C4-2B (cell line): ENCODE results near the gene NPAT.

Experiments
- ZFX ChIP-seq: fragments of 450-650 bp; IDR thresholded peaks from 2 replicates; pipeline ENCODE4 v1.6.1; 2017
- TF ChIP-seq, protein P1 (sequence below): fragments of 450-650 bp; conservative IDR thresholded peaks from 2 replicates; pipeline ENCODE4 v1.5.1; 2017; ENCODE audit warnings: mild to moderate bottlenecking

DNA sequence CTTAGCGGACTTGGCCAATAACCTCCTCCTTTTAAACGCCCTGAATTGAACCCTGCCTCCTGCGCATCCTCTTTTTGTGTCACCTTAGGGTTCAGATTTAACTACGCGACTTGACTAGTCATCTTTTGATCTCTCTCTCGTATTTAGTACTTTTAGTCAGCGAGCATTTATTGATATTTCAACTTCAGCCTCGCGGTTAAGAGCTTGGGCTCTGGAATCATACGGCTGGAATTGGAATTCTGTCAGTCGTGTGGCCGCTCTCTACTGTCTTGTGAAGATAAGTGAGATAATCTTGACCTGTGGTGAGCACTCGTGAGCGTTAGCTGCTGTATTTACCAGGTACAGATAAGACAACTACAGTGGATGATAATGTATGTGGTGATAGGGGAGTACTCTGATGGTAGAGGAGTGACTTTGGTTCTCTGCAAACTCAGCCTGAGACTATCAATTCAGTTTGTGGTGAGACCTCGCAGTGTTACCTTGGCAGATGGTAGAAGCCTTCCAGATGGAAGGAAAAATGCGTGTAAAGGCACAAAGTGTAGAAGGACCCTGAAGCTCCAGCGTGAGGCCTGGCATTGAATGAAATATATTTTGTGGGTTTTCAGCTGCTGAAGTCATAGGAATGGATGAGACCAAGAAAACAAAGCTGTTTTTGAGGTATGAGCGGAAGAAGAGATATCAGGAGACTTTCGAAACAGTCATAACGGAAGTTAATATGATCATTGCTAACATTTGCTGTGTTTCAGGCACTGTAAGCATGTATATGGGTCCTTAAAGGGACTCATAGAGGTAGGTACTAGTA is 1.1 kb upstream of the NPAT start:
- TF ChIP-seq ZFX: no peak; the same call in 1 of the 2 replicates
- TF ChIP-seq, protein P1, sequence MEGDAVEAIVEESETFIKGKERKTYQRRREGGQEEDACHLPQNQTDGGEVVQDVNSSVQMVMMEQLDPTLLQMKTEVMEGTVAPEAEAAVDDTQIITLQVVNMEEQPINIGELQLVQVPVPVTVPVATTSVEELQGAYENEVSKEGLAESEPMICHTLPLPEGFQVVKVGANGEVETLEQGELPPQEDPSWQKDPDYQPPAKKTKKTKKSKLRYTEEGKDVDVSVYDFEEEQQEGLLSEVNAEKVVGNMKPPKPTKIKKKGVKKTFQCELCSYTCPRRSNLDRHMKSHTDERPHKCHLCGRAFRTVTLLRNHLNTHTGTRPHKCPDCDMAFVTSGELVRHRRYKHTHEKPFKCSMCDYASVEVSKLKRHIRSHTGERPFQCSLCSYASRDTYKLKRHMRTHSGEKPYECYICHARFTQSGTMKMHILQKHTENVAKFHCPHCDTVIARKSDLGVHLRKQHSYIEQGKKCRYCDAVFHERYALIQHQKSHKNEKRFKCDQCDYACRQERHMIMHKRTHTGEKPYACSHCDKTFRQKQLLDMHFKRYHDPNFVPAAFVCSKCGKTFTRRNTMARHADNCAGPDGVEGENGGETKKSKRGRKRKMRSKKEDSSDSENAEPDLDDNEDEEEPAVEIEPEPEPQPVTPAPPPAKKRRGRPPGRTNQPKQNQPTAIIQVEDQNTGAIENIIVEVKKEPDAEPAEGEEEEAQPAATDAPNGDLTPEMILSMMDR: no peak
